ENCODE measurements around the gene PARN. TPM values are rescaled to one million over a fixed set of nuclear protein-coding genes. Genes with fewer than 3 reads are reported as not detected.

PARN gene
- total RNA-seq, 2 donors from 2014 or later: 19.5 to 26.0 TPM

GRCh38 chr16:14485811-14486519, 144.1 kb downstream of the PARN start:
- H3K9me3 ChIP-seq: no peaks in the 10 kb centered on the region
- H3K36me3 ChIP-seq: peaks cover 11% of the 10 kb centered on the region
- TF ChIP-seq CTCF (IDR thresholded peaks at IDR 0.05): no peak
- no peak overlapping the region for H3K4me3 ChIP-seq
- no peaks in the 10 kb centered on the region for H3K27me3 ChIP-seq
- peaks cover 0 to 28% of the 10 kb centered on the region in 2 donors for H3K4me1 ChIP-seq
- peak overlapping the region; percentile 45 to 73 for H3K27ac ChIP-seq
- DNase-seq (ENCODE audit: low spot score): no peak

- Histone ChIP-seq H3K27ac (no peak overlapping the region), H3K27me3 (no peaks in the 10 kb centered on the region)
These were observed 144.9 kb downstream of the PARN start for GRCh38 chr16:14485121-14485551.

GRCh38 chr16:14483819-14484385, 146.2 kb downstream of the PARN start:
- no peak for DNase-seq (ENCODE audit: low spot score)
- Histone ChIP-seq H3K4me1 (peaks cover 0 to 28% of the 10 kb centered on the region in 2 donors), H3K27ac (no peak overlapping the region), H3K9me3 (no peaks in the 10 kb centered on the region), H3K4me3 (no peak overlapping the region), H3K27me3 (no peaks in the 10 kb centered on the region), H3K36me3 (peaks cover 11% of the 10 kb centered on the region)
- TF ChIP-seq CTCF (IDR thresholded peaks at IDR 0.05): no peak

More at GRCh38 chr16:14485121-14485551, 144.9 kb downstream of the PARN start:
- Histone ChIP-seq H3K4me1 (peaks cover 0 to 28% of the 10 kb centered on the region in 2 donors), H3K36me3 (peaks cover 11% of the 10 kb centered on the region), H3K4me3 (no peak overlapping the region), H3K9me3 (no peaks in the 10 kb centered on the region)
- no peak for DNase-seq (ENCODE audit: low spot score)
- TF ChIP-seq CTCF (IDR thresholded peaks at IDR 0.05): no peak

GRCh38 chr16:14476183-14476582, 153.9 kb downstream of the PARN start:
- H3K27ac ChIP-seq: no peak overlapping the region
- no peak overlapping the region for H3K4me3 ChIP-seq
- no peaks in the 10 kb centered on the region for H3K27me3 ChIP-seq
- no peak for DNase-seq (ENCODE audit: low spot score)
- TF ChIP-seq CTCF (IDR thresholded peaks at IDR 0.05): no peak
- H3K9me3 ChIP-seq: peaks cover 0 to 8% of the 10 kb centered on the region in 2 donors
- H3K4me1 ChIP-seq: no peaks in the 10 kb centered on the region
- no peaks in the 10 kb centered on the region for H3K36me3 ChIP-seq

GRCh38 chr16:14475370-14476139, 154.5 kb downstream of the PARN start:
- Histone ChIP-seq H3K27me3 (no peaks in the 10 kb centered on the region), H3K9me3 (peaks cover 0 to 8% of the 10 kb centered on the region in 2 donors), H3K36me3 (no peaks in the 10 kb centered on the region), H3K4me1 (no peaks in the 10 kb centered on the region), H3K27ac (no peak overlapping the region), H3K4me3 (no peak overlapping the region)
- DNase-seq (ENCODE audit: low spot score): no peak
- no peak for TF ChIP-seq CTCF (IDR thresholded peaks at IDR 0.05)
